Endodermal cell (in vitro differentiated cells): Measurements from ENCODE around the gene WWC2. TPM values are rescaled to one million over a fixed set of nuclear protein-coding genes. Genes with fewer than 3 reads are reported as not detected.

Experiments used
- DNase-seq: peaks from one replicate; pipeline ENCODE4 v3.0.0-alpha.2; 2017
- H3K27ac ChIP-seq: 2 replicates; pipeline ENCODE4 v1.5.1; 2013; ENCODE audit warnings: mild to moderate bottlenecking, low read depth, low read length, moderate library complexity
- H3K27me3 ChIP-seq: 2 replicates; pipeline ENCODE4 v1.6.1; 2013; ENCODE audit warnings: mild to moderate bottlenecking, low read length, moderate library complexity; ENCODE audit not compliant: insufficient read depth, control insufficient read depth, poor library complexity, severe bottlenecking
- H3K36me3 ChIP-seq: 2 replicates; pipeline ENCODE4 v1.7.0; 2013; ENCODE audit warnings: mild to moderate bottlenecking, low read length, moderate library complexity; ENCODE audit not compliant: control insufficient read depth, insufficient read depth
- H3K4me1 ChIP-seq: one replicate; pipeline ENCODE4 v1.7.0; 2013; ENCODE audit warnings: low read length; ENCODE audit not compliant: control insufficient read depth, insufficient read depth
- H3K4me3 ChIP-seq: 2 replicates; pipeline ENCODE4 v1.5.1; 2013; ENCODE audit warnings: mild to moderate bottlenecking, low read length, moderate library complexity
- H3K9ac ChIP-seq: 2 replicates; pipeline ENCODE4 v1.6.1; 2013; ENCODE audit warnings: mild to moderate bottlenecking, low read length, moderate library complexity; ENCODE audit not compliant: poor library complexity, severe bottlenecking; ENCODE audit errors: extremely low read depth
- H3K9me3 ChIP-seq: 2 replicates; pipeline ENCODE4 v1.6.1; 2013; ENCODE audit warnings: mild to moderate bottlenecking, low read length, moderate library complexity; ENCODE audit not compliant: control insufficient read depth
- H3K27ac Mint-ChIP-seq: 2 replicates; pipeline ENCODE4 v1.8.0; 2020; ENCODE audit warnings: mixed read lengths
- H3K27me3 Mint-ChIP-seq: 2 replicates; pipeline ENCODE4 v1.8.0; 2021; ENCODE audit warnings: mild to moderate bottlenecking, mixed read lengths; ENCODE audit not compliant: insufficient read depth
- H3K36me3 Mint-ChIP-seq: 2 replicates; pipeline ENCODE4 v1.8.0; 2020; ENCODE audit warnings: low read depth, mixed read lengths
- H3K4me1 Mint-ChIP-seq: 2 replicates; pipeline ENCODE4 v1.8.0; 2020; ENCODE audit warnings: mixed read lengths
- H3K4me3 Mint-ChIP-seq: 2 replicates; pipeline ENCODE4 v1.8.0; 2020; ENCODE audit warnings: mild to moderate bottlenecking, moderate library complexity, mixed read lengths
- H3K9me3 Mint-ChIP-seq: 2 replicates; pipeline ENCODE4 v1.8.0; 2020; ENCODE audit warnings: mild to moderate bottlenecking, mixed read lengths
- WGBS, 2 experiments: methylation state at CpG; one replicate each; pipeline versions ENCODE4 v1.1.5 to v1.1.7; 2013; ENCODE audit warnings: missing lambda C conversion rate in 2 of 2, mixed read lengths in 1 of 2; ENCODE audit not compliant: insufficient coverage in 1 of 2, insufficient read length in 1 of 2; 5-methylcytosine and 5-hydroxymethylcytosine counted together
- total RNA-seq, 2 donors: library from RNA; stranded (reverse); fragmentation: NEBNext Ultra II Directional in 1 of 2; extraction: Animal tissue kit (Norgen Biotek cat#: 25700) in 1 of 2; gene quantifications; 2 replicates in 1 of 2; 3 replicates in 1 of 2; pipeline ENCODE4 v1.2.1, GENCODE V29; 2021
- TF ChIP-seq, protein P1 (sequence below): fragments of 200-600 bp; sonication (generic); conservative IDR thresholded peaks from 2 replicates; pipeline ENCODE4 v1.5.0; 2021; ENCODE audit warnings: antibody characterized with exemption, mild to moderate bottlenecking

WWC2 gene
- total RNA-seq, 2 donors from 2014 or later, result 98.2 to 108 TPM

GRCh38 chr4:183229397-183229796 is 130.3 kb downstream of the WWC2 start:
- Mint-ChIP-seq H3K4me1 (peaks cover 22% of the 10 kb centered on the region), H3K27me3 (no peaks in the 10 kb centered on the region), H3K36me3 (peaks cover 26% of the 10 kb centered on the region), H3K9me3 (no peaks in the 10 kb centered on the region), H3K27ac (no peak overlapping the region), H3K4me3 (no peak overlapping the region)
- Histone ChIP-seq H3K4me1 (no peaks in the 10 kb centered on the region), H3K36me3 (peaks cover 51% of the 10 kb centered on the region), H3K27ac (no peak overlapping the region), H3K9ac (no peak overlapping the region), H3K4me3 (no peak overlapping the region), H3K9me3 (no peaks in the 10 kb centered on the region), H3K27me3 (no peaks in the 10 kb centered on the region)
- TF ChIP-seq, protein P1, sequence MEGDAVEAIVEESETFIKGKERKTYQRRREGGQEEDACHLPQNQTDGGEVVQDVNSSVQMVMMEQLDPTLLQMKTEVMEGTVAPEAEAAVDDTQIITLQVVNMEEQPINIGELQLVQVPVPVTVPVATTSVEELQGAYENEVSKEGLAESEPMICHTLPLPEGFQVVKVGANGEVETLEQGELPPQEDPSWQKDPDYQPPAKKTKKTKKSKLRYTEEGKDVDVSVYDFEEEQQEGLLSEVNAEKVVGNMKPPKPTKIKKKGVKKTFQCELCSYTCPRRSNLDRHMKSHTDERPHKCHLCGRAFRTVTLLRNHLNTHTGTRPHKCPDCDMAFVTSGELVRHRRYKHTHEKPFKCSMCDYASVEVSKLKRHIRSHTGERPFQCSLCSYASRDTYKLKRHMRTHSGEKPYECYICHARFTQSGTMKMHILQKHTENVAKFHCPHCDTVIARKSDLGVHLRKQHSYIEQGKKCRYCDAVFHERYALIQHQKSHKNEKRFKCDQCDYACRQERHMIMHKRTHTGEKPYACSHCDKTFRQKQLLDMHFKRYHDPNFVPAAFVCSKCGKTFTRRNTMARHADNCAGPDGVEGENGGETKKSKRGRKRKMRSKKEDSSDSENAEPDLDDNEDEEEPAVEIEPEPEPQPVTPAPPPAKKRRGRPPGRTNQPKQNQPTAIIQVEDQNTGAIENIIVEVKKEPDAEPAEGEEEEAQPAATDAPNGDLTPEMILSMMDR, result no peak
- DNase-seq, result no peak

DNA sequence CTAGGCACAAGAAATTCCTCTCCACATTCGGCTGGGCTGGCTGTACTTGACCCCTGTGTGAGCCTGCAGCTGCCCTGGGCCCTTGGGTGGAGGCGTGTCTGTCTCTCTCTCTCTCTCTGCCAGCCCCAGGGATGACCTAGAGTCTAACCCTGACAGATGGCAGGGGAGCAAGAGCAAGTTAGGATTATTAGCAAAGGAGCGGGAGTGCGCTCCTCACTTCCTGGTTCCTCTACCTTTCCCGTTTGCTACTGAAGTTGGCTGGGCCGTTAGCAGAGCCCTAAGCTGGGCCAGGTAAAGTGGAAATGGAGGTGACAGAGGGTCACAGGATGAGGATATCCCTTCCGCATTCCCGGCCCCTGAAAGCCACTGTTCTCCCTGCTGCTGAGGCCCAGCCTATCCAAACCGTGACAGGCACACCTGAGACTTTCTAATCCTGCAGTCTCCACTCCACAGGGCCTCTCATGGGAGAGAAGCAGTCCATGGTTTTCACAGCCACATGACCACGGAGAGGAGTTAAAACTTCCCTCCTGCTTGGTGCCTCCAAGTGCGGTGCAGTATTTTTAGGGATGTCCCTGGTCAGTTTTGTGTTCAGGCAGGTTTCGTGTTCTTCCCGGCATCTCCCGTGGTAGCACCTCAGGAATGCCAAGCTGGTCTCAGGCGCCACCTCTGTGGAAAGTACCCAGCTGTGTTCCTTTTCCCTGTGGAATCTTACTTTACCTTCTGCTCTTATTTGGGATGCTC is 141.7 kb downstream of the WWC2 start:
- TF ChIP-seq, protein P1, result no peak
- DNase-seq, result peak; percentile 76
- Histone ChIP-seq H3K4me3 (no peak overlapping the region), H3K9ac (peak overlapping the region; percentile 1), H3K4me1 (peaks cover 40% of the 10 kb centered on the region), H3K27ac (peak overlapping the region; percentile 12), H3K9me3 (peaks cover 9% of the 10 kb centered on the region), H3K27me3 (no peaks in the 10 kb centered on the region), H3K36me3 (peaks cover 80% of the 10 kb centered on the region)
- Mint-ChIP-seq H3K27me3 (no peaks in the 10 kb centered on the region), H3K27ac (peak overlapping the region; percentile 86), H3K36me3 (peaks cover 50% of the 10 kb centered on the region), H3K4me1 (peaks cover 53% of the 10 kb centered on the region), H3K9me3 (no peaks in the 10 kb centered on the region), H3K4me3 (peak overlapping the region; percentile 13)
- WGBS, 2 experiments, result 80 to 100% methylated on average over 4 to 15 of the region's 15 CpGs

GRCh38 chr4:183241322-183241640 is 142.2 kb downstream of the WWC2 start:
- Histone ChIP-seq H3K9ac (peak overlapping the region; percentile 28), H3K27me3 (no peaks in the 10 kb centered on the region), H3K4me1 (peaks cover 40% of the 10 kb centered on the region), H3K9me3 (peaks cover 4% of the 10 kb centered on the region), H3K36me3 (peaks cover 80% of the 10 kb centered on the region), H3K27ac (no peak overlapping the region), H3K4me3 (peak overlapping the region; percentile 36)
- peak overlapping the region; percentile 86 for H3K27ac Mint-ChIP-seq
- H3K27me3 Mint-ChIP-seq, result no peaks in the 10 kb centered on the region
- WGBS, 2 experiments, result 85 to 100% methylated on average over 4 of the region's 4 CpGs
- TF ChIP-seq, protein P1, result no peak
- peak overlapping the region; percentile 13 for H3K4me3 Mint-ChIP-seq
- no peak for DNase-seq
- H3K9me3 Mint-ChIP-seq, result no peaks in the 10 kb centered on the region
- H3K4me1 Mint-ChIP-seq, result peaks cover 53% of the 10 kb centered on the region
- H3K36me3 Mint-ChIP-seq, result peaks cover 49% of the 10 kb centered on the region
